K562 (cell line): Measurements from ENCODE around the gene SNPH. TPM values are rescaled to one million over a fixed set of nuclear protein-coding genes. Genes with fewer than 3 reads are reported as not detected.

Source experiments
- ATAC-seq: fragments of 200-7000 bp; cut with Tn5 transposase; 3 replicates; pipeline ENCODE4 v1.9.1; 2020; ENCODE audit warnings: moderate library complexity
- BruUV-seq: library from RNA; stranded (reverse); fragments of 400-500 nt; replicated peaks from 2 replicates; lab custom pipeline; 2021; lab: Mats Ljungman, UMichigan
- CTCF ChIA-PET: fragments of 300-600 bp; formaldehyde crosslinking; extraction: SDS; loops from one replicate; lab custom pipeline; 2021; ENCODE audit warnings: low intra/inter-chr PET ratio; lab: Yijun Ruan, JAX
- POLR2A ChIA-PET: fragments of 300-600, 350-650 bp; sonication (Branson Sonifier 250); formaldehyde crosslinking; extraction: SDS; loops from one replicate; lab custom pipeline; 2021; ENCODE audit warnings: antibody characterized with exemption, inconsistent platforms; lab: Yijun Ruan, JAX
- DNase-seq, 4 experiments: peaks; one replicate each; pipeline versions ENCODE4 v3.0.0 to v3.0.0-alpha.2; 2011 to 2018; ENCODE audit warnings: low spot score in 3 of 4, mixed read lengths in 3 of 4; ENCODE audit errors: extremely low read depth in 1 of 4
- FAIRE-seq: peaks from 2 replicates; lab custom pipeline; 2011; peaks lifted over from hg19 to GRCh38; lab: Jason Lieb, UNC
- H2AFZ ChIP-seq: 2 replicates; pipeline ENCODE4 v1.6.0; 2011; ENCODE audit warnings: low read depth, low read length, control low read depth, inconsistent platforms
- H3K27ac ChIP-seq: fragments of 200-600 bp; 3 replicates; pipeline ENCODE4 v1.8.0; 2011; ENCODE audit warnings: low read depth, mild to moderate bottlenecking, control low read depth, inconsistent platforms, low read length, moderate library complexity, mixed read lengths; ENCODE audit errors: extremely low read depth
- H3K27me3 ChIP-seq, 2 experiments: fragments of 300-600 bp in 1 of 2; 2 replicates in 1 of 2; 3 replicates in 1 of 2; pipeline versions ENCODE4 v1.6.0 to v1.8.0; 2011; ENCODE audit warnings: inconsistent platforms in 2 of 2, low read length in 2 of 2, mild to moderate bottlenecking in 1 of 2, mixed read lengths in 1 of 2, moderate library complexity in 1 of 2; ENCODE audit not compliant: control insufficient read depth in 2 of 2, insufficient read depth in 2 of 2
- H3K36me3 ChIP-seq: fragments of 300-600 bp; 3 replicates; pipeline ENCODE4 v1.8.0; 2011; ENCODE audit warnings: mild to moderate bottlenecking, low read length, inconsistent platforms; ENCODE audit not compliant: control insufficient read depth, insufficient read depth
- H3K4me1 ChIP-seq, 2 experiments: fragments of 200-600 bp in 1 of 2; replicated peaks in 1 of 2; 2 replicates in 1 of 2; 3 replicates in 1 of 2; pipeline versions ENCODE4 v1.5.1 to v1.8.0; 2011; ENCODE audit warnings: inconsistent platforms in 2 of 2, low read length in 2 of 2, mild to moderate bottlenecking in 1 of 2, mixed read lengths in 1 of 2, moderate library complexity in 1 of 2; ENCODE audit not compliant: control insufficient read depth in 2 of 2, insufficient read depth in 2 of 2
- H3K4me2 ChIP-seq: 2 replicates; pipeline ENCODE4 v1.6.1; 2011; ENCODE audit warnings: low read length, control low read depth, inconsistent platforms, mixed read lengths; ENCODE audit not compliant: insufficient read depth
- H3K4me3 ChIP-seq: fragments of 200-600 bp; sonication (generic), shearing (Covaris generic); 2 replicates; pipeline ENCODE4 v1.5.1; 2016; ENCODE audit warnings: control low read depth, inconsistent platforms
- H3K79me2 ChIP-seq: fragments of 200-600 bp; 3 replicates; pipeline ENCODE4 v1.8.0; 2011; ENCODE audit warnings: low read length, inconsistent platforms; ENCODE audit not compliant: control insufficient read depth, insufficient read depth
- H3K9ac ChIP-seq, 2 experiments: 2 replicates each; pipeline versions ENCODE4 v1.6.0 to v1.6.1; 2011; ENCODE audit warnings: low read depth in 2 of 2, low read length in 2 of 2, control low read depth in 1 of 2, inconsistent platforms in 1 of 2, mild to moderate bottlenecking in 1 of 2, mixed read lengths in 1 of 2; ENCODE audit not compliant: insufficient read depth in 1 of 2
- H3K9me1 ChIP-seq: one replicate; pipeline ENCODE4 v1.6.0; 2011; ENCODE audit warnings: inconsistent platforms, mild to moderate bottlenecking, low read length, moderate library complexity; ENCODE audit not compliant: control insufficient read depth, insufficient read depth
- H3K9me3 ChIP-seq: replicated peaks from 2 replicates; pipeline ENCODE4 v1.5.1; 2011; ENCODE audit warnings: low read depth, low read length, inconsistent platforms; ENCODE audit not compliant: control insufficient read depth, insufficient read depth
- H4K20me1 ChIP-seq: replicated peaks from 2 replicates; pipeline ENCODE4 v1.6.1; 2011; ENCODE audit warnings: low read length, inconsistent platforms, mixed read lengths; ENCODE audit not compliant: control insufficient read depth, insufficient read depth
- CAMTA2 ChIP-seq: fragments of 250-450 bp; sonication (Bioruptor Pico); conservative IDR thresholded peaks from 2 replicates; pipeline ENCODE4 v1.5.1; 2022
- EP300 ChIP-seq: IDR thresholded peaks from 2 replicates; pipeline ENCODE4 v1.6.1; 2012; ENCODE audit warnings: low read length, improper control_type of control experiment
- EWSR1 ChIP-seq: fragments of 450-650 bp; IDR thresholded peaks from 2 replicates; pipeline ENCODE4 v1.6.1; 2018; ENCODE audit warnings: borderline replicate concordance, mild to moderate bottlenecking, low read depth, moderate library complexity; ENCODE audit not compliant: partially characterized antibody
- KAT8 ChIP-seq: fragments of 450-650 bp; IDR thresholded peaks from 2 replicates; pipeline ENCODE4 v1.6.1; 2016; ENCODE audit warnings: low read depth, mild to moderate bottlenecking
- SIRT6 ChIP-seq: IDR thresholded peaks from one replicate; pipeline ENCODE4 v1.6.1; 2012; ENCODE audit warnings: low read depth, mild to moderate bottlenecking, control low read depth, inconsistent platforms, low read length, moderate library complexity
- ZC3H8 ChIP-seq: fragments of 450-650 bp; IDR thresholded peaks from 2 replicates; pipeline ENCODE4 v1.6.1; 2017
- ZNF23 ChIP-seq: fragments of 250-450 bp; sonication (Bioruptor Pico); IDR thresholded peaks from 2 replicates; pipeline ENCODE4 v1.4.0; 2020; ENCODE audit warnings: mild to moderate bottlenecking
- WGBS: fragments of 100-300 bp; shearing (Covaris generic); methylation state at CpG from one replicate; pipeline ENCODE4 v1.1.6; 2016; ENCODE audit warnings: low coverage, mixed read lengths; ENCODE audit not compliant: insufficient coverage; ENCODE audit errors: missing lambda C conversion rate; 5-methylcytosine and 5-hydroxymethylcytosine counted together
- in situ Hi-C: fragments of 300-500 bp; cut with MboI; formaldehyde crosslinking; loops from 4 replicates; pipeline ENCODE4 v1.15.0; 2018; ENCODE audit warnings: inconsistent platforms, mixed read lengths
- intact Hi-C: fragments of 100-400 bp; cut with micrococcal nuclease; formaldehyde crosslinking; loops from 2 replicates; pipeline ENCODE4 v1.14.2; 2022
- polyA plus RNA-seq, 8 experiments: library from polyadenylated mRNA; depleted of rRNA in 4 of 8; stranded (reverse) in 5 of 8; unstranded in 3 of 8; fragments of >200 nt; fragmentation: Nextera tagmentation in 2 of 8; fragmentation: Illumina TruSeq in 1 of 8; extraction: Ambion mirVana in 2 of 8; extraction: Trizol in 1 of 8; gene quantifications; 2 replicates each; pipeline versions ENCODE4 v1.2.1 to v1.2.3, GENCODE V29; 2011 to 2014; ENCODE audit warnings: inconsistent platforms in 1 of 8, missing spikeins in 1 of 8
- total RNA-seq, 7 experiments: library from RNA; depleted of rRNA in 6 of 7; stranded (reverse); fragments of >200 nt in 6 of 7; fragmentation: Illumina TruSeq in 2 of 7; extraction: Trizol in 2 of 7; gene quantifications; 2 replicates each; pipeline versions ENCODE4 v1.2.1 to v1.2.3, GENCODE V29; 2011 to 2021; ENCODE audit warnings: low replicate concordance in 1 of 7
- TF ChIP-seq, protein P1 (sequence below): fragments of 150-350 bp; IDR thresholded peaks from 2 replicates; pipeline ENCODE4 v1.6.1; 2014; ENCODE audit warnings: low read depth, mild to moderate bottlenecking, low read length, borderline replicate concordance
- TF ChIP-seq, protein P2 (sequence below): sonication (generic); formaldehyde crosslinking; IDR thresholded peaks from 2 replicates; pipeline ENCODE4 v1.9.0; 2022; ENCODE audit warnings: mild to moderate bottlenecking, missing genetic modification reagents
- TF ChIP-seq, protein P3 (sequence below): IDR thresholded peaks from 3 replicates; pipeline ENCODE4 v1.6.1; 2011; ENCODE audit warnings: borderline replicate concordance, mild to moderate bottlenecking; ENCODE audit not compliant: insufficient read length, insufficient read depth

Gene SNPH
- total and polyA plus RNA-seq, 9 of the 15 experiments (the other 6 are each of a cell fraction or from before 2014, with no cell fraction given) = 0.03 to 4.2 (median 1.4) TPM

DNA sequence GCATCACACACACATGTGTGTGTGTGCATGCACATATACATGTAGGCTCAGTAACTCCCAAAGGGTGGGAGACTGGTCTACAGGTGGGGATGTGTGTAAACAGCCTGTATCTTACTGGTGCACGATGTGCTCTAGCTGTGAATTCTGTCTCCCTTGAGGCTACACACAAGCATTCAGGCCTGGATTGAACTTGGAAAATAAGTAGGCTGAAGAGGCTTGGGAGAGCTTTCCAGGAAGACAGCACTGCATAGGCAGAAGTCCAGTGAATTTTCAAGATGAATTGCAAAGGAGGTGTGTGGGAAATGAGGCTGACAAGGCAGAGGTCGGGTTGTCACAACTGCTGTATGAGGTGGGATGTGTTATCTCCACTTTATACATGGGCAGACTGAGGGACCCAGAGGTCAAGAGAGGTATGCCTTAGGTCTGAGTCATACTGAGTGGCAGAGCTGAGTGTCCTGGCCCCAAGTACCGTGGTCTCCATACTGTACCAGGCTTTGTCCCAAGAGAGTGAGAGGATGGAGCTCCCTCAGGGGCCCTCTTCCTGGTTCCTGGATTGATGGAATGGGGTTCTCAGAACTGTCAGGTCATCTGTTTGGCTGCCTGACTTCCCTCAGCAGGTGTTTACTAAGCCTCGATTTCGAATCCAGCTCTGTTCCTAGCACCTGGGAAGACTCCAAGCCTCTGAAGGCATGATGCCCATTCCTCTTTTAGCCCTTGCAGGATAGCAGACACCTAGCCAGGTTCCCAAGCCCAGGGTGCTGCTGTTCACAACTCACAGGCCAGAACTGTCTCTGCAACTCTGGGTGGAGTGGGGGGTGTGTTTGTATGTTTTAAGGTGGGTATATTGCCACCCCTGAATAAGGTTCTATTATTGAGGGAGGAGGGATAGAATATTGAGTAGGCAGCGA lies 14.4 kb downstream of the SNPH start:
- Histone ChIP-seq H3K9me3 (no peaks in the 10 kb centered on the region), H3K9me1 (no peaks in the 10 kb centered on the region), H3K27me3 (no peaks in the 10 kb centered on the region; a peak in 1 of 5 replicates), H3K27ac (no peak overlapping the region), H3K79me2 (peaks cover 3% of the 10 kb centered on the region; the same call in 1 of the 3 replicates), H2AFZ (no peak overlapping the region), H3K9ac (0 out of 4 replicates have a peak overlapping the region, but pooled peaks of 1 of the 2 experiments have one; percentile 2), H3K4me3 (no peak overlapping the region), H4K20me1 (0 out of 2 replicates have a peak, but pooled peaks cover 3% of the 10 kb centered on the region), H3K36me3 (no peaks in the 10 kb centered on the region; the same call in 2 of the 3 replicates), H3K4me1 (peaks cover 7 to 17% of the 10 kb centered on the region in 2 experiments; a peak in 3 of 5 replicates), H3K4me2 (no peak overlapping the region)
- ChIA-PET POLR2A (interaction anchor here (0.6 to 1.5 kb wide), 2 partner anchors 14 to 45 kb away, joined by 4 to 8 read pairs; partner anchors contain the start of gene SNPH), CTCF (no interaction called here)
- no TSS peak for BruUV-seq
- intact Hi-C loops = no loop called here
- DNase-seq = peak in 1 of 4 experiments; percentile 19
- in situ Hi-C loops = no loop called here
- TF ChIP-seq, protein P1, sequence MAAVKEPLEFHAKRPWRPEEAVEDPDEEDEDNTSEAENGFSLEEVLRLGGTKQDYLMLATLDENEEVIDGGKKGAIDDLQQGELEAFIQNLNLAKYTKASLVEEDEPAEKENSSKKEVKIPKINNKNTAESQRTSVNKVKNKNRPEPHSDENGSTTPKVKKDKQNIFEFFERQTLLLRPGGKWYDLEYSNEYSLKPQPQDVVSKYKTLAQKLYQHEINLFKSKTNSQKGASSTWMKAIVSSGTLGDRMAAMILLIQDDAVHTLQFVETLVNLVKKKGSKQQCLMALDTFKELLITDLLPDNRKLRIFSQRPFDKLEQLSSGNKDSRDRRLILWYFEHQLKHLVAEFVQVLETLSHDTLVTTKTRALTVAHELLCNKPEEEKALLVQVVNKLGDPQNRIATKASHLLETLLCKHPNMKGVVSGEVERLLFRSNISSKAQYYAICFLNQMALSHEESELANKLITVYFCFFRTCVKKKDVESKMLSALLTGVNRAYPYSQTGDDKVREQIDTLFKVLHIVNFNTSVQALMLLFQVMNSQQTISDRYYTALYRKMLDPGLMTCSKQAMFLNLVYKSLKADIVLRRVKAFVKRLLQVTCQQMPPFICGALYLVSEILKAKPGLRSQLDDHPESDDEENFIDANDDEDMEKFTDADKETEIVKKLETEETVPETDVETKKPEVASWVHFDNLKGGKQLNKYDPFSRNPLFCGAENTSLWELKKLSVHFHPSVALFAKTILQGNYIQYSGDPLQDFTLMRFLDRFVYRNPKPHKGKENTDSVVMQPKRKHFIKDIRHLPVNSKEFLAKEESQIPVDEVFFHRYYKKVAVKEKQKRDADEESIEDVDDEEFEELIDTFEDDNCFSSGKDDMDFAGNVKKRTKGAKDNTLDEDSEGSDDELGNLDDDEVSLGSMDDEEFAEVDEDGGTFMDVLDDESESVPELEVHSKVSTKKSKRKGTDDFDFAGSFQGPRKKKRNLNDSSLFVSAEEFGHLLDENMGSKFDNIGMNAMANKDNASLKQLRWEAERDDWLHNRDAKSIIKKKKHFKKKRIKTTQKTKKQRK = no peak
- TF ChIP-seq, protein P2, sequence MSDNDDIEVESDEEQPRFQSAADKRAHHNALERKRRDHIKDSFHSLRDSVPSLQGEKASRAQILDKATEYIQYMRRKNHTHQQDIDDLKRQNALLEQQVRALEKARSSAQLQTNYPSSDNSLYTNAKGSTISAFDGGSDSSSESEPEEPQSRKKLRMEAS (CRISPR knock-in tag) = no peak
- no peak for TF ChIP-seq SIRT6
- no peak for TF ChIP-seq EWSR1
- no peak for TF ChIP-seq CAMTA2
- no peak for TF ChIP-seq KAT8
- no peak for TF ChIP-seq EP300
- TF ChIP-seq, protein P3, sequence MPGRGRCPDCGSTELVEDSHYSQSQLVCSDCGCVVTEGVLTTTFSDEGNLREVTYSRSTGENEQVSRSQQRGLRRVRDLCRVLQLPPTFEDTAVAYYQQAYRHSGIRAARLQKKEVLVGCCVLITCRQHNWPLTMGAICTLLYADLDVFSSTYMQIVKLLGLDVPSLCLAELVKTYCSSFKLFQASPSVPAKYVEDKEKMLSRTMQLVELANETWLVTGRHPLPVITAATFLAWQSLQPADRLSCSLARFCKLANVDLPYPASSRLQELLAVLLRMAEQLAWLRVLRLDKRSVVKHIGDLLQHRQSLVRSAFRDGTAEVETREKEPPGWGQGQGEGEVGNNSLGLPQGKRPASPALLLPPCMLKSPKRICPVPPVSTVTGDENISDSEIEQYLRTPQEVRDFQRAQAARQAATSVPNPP = no peak
- TF ChIP-seq ZC3H8 = no peak
- TF ChIP-seq ZNF23 (CRISPR knock-in tag) = no peak
- no peak for FAIRE-seq
- no peak for ATAC-seq
- WGBS = 36% methylated on average over 4 of the region's 6 CpGs
